ENCODE results near the gene BCAS3.

The BCAS3 gene

DNA sequence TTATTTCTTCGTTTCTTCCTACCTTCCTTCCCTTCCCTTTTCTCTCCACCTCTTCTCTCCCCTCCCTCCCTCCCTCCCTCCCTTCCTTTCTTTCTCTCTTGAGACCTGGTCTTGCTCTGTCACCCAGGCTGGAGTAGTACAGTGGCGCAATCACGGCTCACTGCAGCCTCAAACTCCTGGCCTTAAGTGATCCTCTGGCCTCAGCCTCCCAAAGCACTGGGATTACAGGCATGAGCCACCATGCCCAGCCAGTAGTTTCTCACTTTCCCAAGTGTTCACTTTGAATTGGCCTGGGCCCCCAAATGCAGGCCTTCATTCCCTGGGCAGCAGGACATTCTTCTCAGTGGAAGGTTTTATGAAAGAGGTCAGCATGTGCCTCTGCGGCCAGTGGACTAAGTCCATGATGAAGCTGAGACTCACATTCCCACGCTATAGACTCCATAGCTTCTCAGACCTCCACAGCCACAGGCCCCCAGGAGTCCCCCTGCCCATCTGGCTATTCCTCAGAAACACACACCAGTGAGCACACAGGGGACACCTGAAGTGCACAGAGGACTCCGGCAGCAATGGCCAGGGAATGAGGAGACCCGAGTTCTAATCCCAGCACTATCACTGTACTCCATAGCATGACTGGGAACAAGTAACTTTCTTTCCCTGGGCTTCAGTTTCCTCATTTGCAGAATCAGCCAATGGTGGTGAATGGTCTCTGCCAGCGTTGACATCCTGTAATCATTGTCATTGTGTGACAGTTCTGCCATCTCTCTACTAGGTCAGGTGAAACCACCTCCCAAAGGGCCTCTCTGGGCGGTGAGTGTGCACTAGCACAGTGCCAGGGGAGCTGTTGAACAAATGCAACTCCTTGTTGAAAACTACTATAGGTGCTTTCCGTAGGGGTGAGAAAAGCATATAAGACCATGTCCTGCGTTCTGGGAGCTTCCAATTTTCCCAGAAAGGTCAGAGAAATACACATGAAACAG is 652.8 kb downstream of the BCAS3 start:
- no peak for DNase-seq

DNA sequence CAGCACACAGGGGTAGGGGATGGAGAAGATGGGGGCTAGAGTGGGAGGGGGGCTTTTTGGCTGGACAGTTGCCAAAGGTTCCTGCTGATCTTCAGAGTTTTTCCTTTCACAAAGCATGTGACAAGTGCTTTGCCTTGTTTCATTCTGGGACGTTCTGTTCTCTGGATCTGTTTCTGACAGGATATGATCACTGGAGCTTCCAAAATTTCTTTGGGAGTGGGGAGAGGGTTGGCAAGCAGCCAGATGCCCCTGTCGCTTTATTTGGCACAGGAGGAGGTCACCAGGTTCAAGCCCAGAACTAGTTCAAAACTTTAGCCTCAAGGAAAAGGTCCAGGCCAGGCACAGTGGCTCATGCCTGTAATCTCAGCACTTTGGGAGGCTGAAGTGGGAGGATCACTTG is 653.5 kb downstream of the BCAS3 start:
- DNase-seq = no peak

DNA sequence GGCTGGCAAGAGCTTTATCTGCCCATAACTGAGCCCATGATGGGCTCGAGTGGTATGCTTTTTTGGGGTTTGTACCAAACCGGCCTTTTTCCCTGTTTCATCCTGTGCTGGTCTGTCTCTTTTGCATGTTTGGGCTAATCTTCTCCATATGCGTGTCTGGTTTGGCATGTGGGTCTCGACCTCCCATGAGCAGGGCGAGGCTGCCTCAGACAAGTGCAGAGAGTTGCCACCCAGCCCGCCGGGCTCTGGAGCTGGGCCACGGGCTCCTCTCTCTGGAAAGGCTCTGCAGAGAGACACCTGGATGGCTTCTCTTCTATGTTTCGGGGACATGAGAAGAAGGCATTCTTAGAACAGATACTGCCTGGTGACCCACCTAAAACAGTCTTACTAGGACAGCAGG is 654.2 kb downstream of the BCAS3 start:
- DNase-seq = no peak

DNA sequence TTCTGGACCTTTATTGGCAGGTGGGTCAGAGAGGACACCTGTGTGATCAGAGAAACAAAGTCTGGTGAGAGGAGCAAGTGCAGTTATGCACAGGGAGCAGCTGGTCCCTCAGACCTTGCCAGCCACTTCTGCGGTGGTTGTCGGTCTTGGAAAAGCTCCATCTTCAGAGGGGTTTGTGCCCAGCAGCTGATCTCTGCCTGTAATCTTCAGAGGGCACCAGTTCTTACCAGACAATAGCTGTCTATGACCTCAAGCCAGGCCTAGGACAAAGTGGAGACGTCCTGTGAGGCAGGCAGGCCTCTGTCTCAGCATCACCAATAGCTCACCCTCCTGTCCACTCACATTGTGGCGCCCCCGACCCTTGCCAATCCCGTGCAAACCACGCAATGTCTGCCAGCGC is 655.5 kb downstream of the BCAS3 start:
- DNase-seq = no peak

DNA sequence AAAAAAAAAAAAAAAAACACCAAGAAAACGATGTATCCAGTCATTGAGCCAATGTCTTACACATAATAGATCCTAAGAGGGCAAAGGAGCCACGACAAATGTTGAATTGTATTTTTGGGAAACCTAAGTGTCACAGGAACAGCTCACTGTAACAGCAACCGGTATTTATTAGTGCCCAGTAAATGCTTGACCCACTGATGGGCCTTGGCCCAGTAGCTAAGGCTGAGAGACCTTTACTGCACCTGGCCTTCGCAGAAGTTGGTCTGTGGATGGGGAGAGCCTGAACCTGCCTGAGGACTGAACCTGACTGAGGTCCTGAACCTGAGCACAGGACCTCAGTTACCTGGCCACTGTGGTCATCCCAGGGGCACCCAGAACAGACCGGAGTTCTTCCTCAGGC is 657.0 kb downstream of the BCAS3 start:
- DNase-seq = no peak

DNA sequence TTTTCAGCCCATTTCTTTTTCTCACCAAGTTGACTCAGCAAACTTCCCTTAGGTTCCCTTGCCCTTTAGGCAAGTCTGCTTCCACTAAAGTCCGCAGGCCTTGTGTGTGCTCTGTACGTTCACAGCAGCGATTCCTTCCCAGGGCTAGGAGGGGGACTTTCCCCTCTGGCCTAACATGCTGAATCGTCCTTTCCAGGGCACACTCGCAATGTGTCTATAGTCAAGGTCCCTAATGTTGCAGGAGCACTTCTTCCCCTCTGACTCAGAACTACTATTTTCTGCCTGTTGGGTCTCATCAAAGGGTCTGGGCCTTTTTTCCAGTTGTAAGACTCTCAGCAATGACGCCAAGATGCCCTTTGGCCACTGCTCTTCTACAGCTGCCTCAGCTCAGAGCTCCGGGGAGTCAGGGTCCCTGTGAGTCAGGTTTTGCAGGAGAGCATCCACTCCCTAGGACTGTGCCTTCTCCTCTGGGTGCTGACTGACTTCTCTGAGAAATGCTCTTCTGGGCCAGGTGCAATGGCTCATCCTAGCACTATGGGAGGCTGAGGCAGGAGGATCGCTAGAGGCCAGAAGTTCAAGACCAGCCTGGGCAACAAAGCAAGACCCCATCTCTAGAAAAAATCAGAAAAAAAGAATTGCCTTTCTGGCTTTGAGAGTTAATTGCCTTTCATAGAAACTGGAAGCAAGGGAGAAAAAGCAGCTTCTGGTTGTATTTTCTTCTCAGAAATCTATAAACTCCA is 657.6 kb downstream of the BCAS3 start:
- no peak for DNase-seq

DNA sequence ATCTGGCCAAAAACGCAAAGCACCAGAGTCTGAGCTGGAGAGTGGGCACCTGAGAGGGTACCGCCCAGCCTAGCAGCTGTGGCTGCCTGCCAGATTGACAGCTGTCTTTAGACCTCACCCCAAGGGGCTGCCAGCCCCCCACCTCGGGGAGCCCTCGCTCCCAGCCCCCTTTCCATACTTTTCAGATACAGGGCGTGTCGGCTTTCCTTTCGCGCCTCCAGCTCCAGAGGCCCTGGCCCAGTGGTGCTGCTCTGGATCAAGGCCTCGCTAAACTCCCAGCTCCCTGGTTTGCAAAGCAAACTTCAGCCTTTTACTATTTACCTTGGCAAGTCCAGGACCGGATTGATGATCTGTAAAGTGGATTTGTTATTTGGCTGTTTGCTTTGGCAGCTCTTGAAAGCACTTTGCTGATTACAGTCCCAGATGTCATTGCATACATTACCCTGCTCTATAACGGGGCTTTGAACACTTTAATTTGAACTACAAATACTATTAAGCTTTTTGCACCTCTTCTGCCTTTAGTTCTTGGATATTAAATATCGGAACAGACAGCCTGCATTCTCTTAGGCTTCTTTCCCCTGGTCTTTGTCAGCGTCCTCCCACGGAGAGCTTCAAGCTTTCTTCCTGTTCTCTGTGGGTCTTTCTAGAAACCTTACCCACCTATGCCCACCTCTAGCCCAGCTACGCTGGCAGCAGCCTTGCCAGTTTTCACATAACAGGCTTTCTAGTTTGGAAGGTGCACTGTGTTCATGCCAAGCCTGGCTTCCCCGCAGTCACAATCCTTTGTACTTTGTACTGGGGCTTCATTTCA is 658.4 kb downstream of the BCAS3 start:
- no peak for DNase-seq

DNA sequence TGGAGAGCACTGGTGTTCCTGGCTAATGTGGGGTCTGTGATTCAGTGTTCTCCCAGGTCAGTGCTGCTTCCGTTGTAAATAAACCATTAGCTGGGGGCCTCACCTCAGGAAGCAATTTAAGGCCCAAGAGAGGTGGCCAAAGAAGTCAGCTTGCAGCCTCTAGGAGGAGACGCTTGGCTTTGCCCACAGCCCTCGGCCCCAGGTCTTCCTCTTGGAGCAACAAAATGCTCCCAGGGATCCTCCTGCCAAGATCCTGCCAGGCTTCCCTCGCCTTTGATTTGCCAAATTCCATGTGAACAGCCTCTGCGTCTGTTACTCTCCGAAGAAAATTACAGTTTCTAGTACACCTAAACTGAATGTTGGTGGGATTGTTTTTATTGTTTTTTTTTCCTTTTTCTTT is 659.6 kb downstream of the BCAS3 start:
- DNase-seq = no peak

DNA sequence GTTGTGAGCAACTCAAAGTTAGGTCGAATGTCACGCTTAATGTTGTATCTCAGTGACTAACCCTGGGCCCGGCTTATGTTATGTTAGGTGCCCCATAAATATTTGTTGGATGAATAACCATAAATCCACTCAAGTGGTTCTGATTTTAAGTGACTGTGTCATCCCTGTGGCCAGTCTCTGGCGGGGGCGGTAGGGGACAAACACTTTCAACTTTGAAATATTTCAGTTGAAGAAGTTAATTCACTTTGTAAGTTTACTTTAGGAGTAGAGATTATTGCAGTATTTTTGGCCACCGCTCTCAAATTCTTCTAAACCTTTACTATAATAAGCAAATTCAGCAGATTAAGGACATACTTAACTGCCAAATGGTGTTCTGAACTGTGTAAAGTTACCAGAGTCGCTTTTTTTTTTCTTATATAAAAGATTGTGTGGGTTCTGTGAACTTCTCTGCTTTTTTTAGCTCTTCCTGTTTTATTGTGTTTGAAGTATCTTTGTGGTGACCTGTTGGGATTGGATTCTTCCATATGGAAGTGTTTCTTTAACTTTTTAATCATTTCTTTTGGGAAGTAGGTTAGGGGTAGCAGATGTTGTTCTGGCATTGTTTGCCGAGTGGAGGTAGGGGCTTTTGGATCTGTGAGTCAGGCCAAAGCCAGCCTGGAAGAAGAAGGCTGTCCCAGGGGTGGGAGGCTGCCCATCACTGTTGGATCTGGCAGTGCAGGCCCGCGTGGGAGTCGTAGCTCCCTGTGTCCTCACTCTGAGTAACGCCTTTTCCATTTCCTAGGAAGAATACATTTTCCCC is 660.5 kb downstream of the BCAS3 start:
- no peak for DNase-seq

DNA sequence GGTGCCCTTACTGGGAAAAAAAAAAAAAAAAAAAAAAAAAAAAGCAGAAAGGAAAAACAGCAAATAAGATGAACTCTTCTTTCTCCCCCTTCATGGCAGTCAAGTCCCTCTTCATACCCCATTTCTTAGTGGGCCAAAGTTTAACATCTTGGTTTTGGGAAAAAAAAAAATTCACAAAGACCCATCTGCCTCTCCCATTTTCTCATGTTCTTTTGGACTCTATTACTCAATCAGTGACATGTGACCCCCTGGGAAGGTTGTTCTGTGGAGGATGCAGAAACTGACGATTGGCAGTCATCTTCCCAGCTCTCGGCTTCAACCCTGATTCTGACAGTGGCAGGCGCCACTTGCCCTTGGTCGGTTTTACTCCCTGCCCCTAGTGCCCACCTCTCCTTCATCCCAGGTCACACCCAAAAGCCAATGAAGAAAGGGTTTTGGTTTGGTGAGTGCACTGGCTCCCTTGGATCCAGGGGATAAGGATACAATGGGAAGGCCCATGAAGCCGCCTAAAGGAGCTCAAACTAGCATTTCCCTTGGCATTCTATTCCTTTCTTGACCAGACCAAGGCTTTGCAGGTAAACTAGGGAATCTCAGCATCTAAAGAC is 661.3 kb downstream of the BCAS3 start:
- no peak for DNase-seq

DNA sequence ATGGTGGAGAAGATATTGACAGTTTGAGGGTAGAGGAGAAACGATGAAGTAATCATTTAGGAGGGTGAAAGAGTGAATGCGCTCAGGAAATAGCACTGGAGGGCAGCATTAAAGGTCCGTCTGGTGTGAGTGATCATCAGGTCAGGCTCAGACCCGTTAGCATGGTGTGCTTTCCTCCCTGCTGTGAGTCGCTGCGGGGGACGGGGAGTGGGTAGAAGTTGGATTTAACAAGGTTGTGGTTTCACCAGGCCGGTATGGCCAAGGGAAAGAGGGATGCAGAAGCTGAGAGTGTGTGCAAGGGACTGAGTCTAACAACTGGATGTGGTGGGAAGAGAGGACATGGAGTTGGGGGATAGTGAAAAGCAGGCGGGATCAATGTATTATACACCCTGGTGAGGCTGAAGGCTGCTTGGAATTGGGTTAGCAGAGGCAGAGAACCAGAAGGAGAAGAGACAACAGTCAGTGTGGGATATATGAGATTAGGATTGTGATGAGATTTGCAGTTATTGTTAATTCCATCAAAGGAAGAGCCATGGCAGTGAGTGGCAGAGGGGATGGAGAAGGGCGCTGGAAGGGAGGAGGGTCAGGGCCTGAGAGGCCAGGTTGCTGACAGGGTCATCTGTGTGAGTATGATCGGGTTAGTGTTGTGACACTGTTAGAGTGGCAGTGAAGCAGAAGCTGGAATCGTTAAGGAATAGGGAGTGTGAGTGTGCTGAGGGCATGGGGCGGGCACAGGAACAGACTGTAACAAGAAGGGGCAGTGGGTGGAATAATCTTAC is 663.0 kb downstream of the BCAS3 start:
- DNase-seq = no peak

DNA sequence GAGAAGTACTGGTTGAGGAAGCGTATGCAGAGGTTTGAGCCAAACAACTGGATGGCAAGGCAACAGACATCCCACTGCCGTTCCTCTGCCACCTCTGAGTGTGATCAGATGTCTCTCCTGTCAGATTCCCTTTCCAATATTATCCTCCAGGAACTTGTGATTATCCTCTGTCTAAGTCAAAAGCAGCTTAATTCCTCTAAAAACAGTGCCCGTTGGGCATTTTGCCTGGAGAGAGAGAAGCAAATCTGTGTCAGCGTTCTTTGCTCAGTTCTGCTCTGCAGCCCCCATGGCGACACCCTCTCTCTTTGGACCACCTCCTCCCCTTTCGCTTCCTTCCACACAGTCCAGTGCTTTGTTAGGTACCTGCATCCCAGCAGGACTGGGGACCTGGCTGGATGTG is 665.9 kb downstream of the BCAS3 start:
- DNase-seq = no peak

DNA sequence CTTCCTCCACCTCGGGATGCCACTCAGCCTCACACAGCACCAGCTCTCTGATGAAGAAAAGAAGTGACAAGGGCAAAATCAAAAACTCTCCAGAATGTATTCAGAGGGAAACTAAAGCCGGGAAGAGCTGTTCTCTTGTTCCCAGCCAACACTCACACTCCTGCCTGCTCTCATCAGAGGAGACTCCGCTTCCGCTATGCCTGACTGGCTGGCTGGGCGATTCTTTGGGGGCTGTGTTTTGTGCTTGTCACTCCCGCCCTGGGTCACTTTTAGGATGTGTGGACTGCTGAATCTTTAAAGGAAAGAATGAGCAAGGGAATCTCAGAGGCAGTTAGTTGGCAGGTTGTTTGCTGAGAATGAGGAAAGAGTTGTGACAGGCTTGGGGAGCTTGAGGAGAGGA is 667.4 kb downstream of the BCAS3 start:
- DNase-seq = no peak

DNA sequence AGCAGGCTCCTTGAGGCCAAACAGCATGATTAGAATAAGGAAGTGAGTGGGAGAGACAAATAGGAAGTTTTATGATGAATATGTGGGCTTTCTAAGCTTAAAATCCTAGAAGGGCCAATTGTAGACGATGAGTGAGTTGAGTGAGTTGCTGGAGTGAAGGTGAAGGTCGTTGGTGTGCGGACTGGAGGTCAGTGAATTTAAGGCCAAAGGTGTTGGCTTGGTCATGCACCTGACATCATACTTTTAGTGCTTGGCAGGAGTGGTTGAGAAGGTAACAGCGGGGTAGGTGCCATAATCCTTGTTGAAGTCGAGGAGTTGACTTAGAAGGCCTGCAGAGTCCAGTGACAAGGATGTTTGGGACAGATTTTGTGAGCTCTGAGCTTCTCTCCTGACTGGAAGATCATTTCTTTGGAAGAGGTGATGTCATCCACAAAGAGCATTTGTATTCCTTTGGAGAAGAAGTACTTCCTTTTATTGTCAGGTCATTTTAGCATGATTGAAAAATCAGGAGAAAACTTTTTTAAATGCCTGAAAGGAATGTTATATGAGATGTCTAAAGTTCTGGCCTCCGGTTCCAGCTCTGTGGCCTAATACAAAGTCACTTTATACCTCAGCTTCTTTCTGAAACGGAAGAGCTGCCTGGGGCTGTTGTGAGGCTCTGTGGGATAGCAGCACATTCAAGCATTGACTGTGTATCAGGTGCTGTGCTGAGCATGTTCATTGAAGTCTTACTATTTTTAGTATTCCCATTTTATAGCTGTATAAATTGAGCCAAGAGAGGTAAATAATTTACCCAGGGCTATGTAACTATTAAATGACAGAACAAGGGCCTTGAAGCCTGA is 668.4 kb downstream of the BCAS3 start:
- DNase-seq = no peak

DNA sequence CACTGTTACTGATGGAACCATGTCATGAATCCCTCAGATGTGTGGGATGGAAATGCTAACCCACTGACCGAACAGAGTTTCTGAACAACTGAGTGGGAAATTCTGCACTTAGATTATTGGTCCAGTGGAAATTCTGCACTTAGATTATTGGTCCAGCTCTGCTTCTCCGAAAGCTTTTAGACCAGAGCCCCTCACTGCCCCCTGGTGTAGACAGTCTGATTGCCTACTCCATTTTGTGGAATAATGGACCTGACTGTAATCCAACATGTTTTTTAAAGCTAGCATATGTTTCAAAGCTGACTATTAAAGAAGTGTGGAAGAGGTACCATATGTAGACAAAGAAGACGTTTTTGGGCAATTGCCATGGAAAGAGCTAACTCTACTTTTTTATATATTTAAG is 671.7 kb downstream of the BCAS3 start:
- no peak for DNase-seq

DNA sequence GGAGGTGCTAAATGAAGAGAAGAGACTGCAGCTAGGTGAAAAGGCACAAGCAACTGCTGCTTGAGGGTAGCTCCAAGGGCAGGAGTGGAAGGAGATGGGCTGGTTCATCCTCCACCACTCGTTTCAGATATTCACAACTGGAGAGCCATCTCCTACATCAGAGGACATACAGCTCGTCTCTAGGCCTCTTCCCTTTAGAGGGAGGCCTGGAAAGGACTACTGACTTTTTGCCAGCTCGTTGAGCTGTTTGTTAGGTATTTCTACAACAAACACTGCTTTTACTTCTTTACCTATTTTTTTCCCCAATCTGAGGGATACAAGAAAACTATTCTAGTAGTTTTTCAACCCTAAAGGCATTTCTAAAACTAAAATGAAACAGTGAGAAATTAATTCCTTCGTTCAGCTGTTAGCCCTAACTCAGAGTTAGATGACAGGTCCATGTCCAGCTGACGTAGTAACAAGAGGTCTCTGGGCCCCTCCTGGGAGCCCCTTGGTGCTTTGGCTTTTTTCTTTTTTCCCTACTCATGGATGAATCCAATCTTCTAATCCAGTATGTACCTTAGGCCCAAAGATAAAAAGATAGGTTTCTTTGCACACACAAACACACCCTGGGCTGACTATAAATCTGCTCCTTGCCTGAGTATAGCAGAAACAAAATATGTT is 674.2 kb downstream of the BCAS3 start:
- DNase-seq = no peak

DNA sequence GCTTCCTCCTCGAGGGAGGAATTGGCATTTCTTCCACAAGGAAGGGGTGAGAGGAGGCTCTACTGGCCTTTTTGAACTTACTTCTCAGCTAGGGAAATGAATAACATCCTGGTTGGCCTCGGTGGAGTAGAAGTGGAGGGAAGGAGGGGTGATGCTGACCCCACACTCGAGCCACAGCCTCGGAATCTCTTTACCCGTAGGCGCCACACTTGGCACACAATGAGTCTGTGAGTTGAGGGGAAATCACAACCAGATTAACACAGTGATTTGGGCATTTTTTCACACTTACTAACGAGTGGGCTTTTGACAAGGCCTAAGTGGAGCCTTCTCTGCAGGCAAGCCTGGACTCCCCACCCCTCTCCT is 674.7 kb downstream of the BCAS3 start:
- no peak for DNase-seq

DNA sequence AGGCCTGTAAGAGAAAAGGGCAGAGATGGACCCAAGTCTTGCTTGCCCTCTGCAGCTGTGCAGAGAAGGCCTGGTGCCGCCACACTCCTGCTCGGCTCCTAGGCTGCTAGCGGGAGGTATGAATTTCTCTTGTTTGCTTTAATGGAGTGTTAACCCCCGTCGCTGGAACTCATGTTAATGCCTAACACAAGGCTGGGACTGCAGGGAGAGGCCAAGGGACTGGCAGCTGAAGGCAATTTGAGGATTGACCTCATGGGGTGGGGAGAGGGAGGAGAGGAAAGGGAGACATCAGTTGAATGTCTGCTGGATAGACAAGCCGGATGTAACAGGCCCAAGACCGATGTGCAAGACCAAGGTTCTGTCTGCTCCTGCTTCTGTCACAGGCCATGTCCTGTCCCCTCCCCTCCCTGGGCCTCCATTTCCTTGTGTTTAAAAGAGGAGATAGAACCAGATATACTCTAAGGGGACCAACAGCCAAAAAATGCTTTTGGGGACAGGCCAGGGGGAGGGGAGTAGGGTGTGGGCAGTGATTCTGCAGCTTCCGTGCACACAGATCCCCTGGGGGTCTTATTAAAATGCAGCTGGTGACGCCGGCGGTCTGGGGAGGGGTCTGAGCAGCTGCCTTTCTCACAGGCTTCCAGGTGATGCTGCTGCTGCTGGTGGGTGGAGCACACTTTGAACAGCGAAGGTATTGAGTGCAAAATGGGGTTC is 675.3 kb downstream of the BCAS3 start:
- DNase-seq = no peak

DNA sequence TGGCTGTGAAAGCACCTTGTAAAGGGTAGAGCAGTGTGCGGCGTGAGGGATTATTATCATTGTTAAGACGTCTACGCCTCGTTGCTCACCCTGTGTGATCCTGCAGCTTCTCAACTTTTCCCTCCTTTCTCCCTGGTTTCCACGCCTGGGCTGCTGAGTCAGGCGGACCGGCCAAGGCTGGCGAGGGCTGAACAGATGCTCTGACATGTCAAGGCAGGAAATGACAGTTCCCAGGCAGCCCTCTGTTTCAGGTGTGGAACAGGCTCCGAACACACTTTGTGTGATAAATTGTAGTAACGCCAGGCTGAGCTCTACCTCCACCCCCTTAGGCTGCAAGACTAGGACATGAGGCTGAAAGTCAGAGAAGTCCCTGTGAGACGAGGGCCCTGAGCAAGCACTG is 676.0 kb downstream of the BCAS3 start:
- DNase-seq = no peak
